ENCODE results near the gene BCAP29.
"Not testable (repeated sequence)": the region's sequence is repeated elsewhere in the genome, so short reads cannot be mapped to it uniquely, and the experiment has no call there.

The BCAP29 gene

DNA sequence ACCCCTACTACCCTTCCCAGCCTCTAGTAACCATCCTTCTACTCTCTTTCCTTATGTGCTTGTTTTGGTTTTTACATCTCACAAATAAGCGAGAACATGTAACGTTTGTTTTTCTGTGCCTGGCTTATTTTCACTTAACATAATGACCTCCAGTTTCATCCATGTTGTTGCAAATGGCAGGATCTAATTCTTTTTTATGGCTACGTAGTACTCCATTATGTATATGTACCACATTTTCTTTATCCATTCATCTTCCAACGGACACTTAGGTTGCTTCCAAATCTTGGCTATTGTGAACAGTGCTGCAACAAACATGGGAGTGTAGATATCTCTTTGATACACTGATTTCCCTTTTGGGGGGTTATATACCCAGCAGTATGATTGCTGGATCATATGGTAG, 47.0 kb downstream of the BCAP29 start:
- no peak for DNase-seq (ENCODE audit: low read depth in 2 of 2)

GRCh38 chr7:107628461-107629064, 48.5 kb downstream of the BCAP29 start:
- no peak for DNase-seq (ENCODE audit: low read depth in 2 of 2)

DNA sequence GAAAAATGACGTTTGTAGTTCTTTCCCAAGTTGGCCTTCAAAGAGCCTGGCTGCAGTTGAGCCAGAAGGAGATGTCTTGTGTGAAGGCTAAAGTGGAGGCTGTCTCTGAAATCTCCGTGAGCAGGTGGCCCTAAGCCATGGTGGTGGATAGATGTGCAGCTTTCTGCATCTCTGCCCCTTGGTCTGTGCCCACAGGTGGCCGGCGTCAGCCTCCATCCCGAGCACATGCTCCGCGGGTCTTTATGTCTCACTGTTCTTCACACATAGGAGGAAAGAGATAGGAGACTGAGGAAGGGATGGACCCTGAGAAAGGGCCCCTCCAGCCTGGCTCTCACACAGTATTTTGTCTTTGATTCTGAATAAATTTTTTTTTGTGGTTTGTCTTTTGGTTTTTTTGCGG, 50.3 kb downstream of the BCAP29 start:
- no peak for DNase-seq (ENCODE audit: low read depth in 2 of 2)

- no peak for DNase-seq (ENCODE audit: low read depth in 2 of 2)
These were observed 51.8 kb downstream of the BCAP29 start for GRCh38 chr7:107631588-107632491.

DNA sequence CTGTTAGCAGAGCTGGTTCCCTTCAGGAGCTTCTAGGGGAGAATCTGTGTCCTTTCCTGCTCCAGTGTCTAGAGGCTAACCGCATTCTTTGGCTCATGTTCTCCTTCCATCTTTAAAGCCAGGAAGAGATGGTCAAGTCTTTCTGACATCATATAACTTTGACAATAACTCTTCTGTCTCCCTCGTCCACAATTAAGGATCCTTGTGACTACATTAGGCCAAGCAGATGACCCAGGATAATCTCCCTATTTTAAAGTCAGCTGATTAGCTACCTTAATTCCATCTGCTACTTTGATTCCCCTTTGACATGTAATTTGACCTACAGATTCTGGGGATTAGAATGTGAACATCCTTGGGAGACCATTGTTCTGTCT, 52.4 kb downstream of the BCAP29 start:
- DNase-seq (ENCODE audit: low read depth in 2 of 2), result no peak

DNA sequence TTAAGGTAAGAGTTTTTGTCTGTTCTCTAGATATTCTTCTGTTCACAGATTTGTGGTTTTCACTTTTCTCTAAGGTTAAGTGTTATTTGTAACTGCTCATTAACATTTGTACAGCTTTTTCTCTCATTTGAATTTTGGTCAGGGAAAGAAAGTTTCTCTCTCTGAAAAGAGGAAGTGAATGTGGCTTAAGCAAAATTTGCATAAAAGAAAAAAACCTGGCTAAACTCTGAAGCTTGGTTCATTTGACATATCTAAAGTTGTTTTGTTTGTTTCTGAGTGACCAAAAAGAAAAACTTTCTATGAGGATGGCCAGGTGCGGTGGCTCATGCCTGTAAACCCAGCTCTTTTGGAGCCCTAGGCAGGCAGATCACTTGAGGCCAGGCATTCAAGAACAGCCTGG, 58.5 kb downstream of the BCAP29 start:
- no peak for DNase-seq (ENCODE audit: low read depth in 2 of 2)

DNA sequence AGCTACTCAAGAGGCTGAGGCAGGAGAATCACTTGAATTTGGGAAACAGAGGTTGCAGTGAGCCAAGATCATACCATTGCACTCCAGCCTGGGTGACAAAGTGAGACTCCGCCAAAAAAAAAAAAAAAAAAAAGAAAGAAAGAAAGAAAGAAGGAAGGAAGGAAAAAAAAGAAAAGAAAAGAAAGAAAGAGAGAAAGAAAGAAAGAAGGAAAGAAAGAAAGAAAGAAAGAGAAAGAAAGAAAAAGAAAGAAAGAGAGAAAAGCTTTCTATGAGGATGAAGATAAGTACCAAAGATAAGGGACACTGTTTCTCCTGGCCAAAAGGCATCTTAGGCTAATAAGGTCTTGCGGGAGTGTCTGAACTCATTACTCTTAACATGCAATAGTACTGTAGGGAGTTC, 59.0 kb downstream of the BCAP29 start:
- DNase-seq (ENCODE audit: low read depth in 2 of 2), result not testable (repeated sequence)

GRCh38 chr7:107641676-107642075, 61.6 kb downstream of the BCAP29 start:
- no peak for DNase-seq (ENCODE audit: low read depth in 2 of 2)

- no peak for DNase-seq (ENCODE audit: low read depth in 2 of 2)
These were observed 62.5 kb downstream of the BCAP29 start for GRCh38 chr7:107642501-107642900.

GRCh38 chr7:107643407-107643806, 63.4 kb downstream of the BCAP29 start:
- no peak for DNase-seq (ENCODE audit: low read depth in 2 of 2)

- DNase-seq (ENCODE audit: low read depth in 2 of 2), result no peak
These were observed 63.9 kb downstream of the BCAP29 start for GRCh38 chr7:107643938-107644308.

GRCh38 chr7:107644309-107644974, 64.4 kb downstream of the BCAP29 start:
- DNase-seq (ENCODE audit: low read depth in 2 of 2), result no peak

- DNase-seq (ENCODE audit: low read depth in 2 of 2), result no peak
These were observed 72.6 kb downstream of the BCAP29 start for GRCh38 chr7:107652642-107653041.

GRCh38 chr7:107658467-107658866, 78.4 kb downstream of the BCAP29 start:
- no peak for DNase-seq (ENCODE audit: low read depth in 2 of 2)

DNA sequence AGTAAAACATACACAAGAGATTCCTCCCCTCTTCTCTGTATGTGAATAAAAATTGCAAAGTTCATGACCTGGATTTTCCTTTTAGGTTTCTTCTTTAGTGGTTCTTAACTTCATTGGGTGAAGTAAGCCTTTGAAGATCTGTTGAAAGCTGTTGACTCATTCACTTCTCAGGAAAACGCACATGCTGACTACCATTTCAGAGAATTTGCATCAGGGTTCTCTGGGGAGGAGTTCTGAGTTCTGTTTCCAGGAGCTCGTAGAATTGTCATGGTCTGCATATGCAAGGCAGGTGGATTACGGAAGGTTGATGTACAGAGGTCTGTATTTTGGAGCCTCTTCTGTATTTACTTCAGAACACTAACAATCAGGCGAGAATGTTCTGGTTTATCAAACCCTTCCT, 79.6 kb downstream of the BCAP29 start:
- DNase-seq (ENCODE audit: low read depth in 2 of 2), result peak in 1 of 2 donors; percentile 21

DNA sequence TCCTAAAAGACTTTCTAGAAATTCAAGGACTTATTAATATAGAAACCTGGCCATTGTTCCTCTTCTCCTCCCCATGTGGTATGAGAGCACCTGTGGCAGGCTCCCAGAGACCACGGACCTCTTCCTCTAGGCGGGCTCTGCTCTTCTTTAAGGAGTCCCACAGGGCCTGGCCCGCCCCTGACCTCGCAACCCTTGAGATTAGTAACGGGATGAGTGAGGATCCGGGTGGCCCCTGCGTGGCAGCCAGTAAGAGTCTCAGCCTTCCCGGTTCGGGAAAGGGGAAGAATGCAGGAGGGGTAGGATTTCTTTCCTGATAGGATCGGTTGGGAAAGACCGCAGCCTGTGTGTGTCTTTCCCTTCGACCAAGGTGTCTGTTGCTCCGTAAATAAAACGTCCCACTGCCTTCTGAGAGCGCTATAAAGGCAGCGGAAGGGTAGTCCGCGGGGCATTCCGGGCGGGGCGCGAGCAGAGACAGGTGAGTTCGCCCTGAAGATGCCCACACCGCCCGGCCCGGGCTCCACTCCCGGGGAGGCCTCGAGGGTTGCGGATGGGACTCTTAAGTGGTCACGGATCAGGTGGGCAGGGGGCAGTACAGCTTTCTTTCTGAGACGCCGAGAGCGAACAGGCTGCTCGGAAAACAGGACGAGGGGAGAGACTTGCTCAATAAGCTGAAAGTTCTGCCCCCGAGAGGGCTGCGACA, 80.5 kb downstream of the BCAP29 start, which contains the start of gene SLC26A4:
TSS of gene SLC26A4 (plus strand) at position 448 of the 700 bp plus-strand sequence. CDS start 814 bp downstream, outside the sequence.
- DNase-seq (ENCODE audit: low read depth in 2 of 2), result no peak

GRCh38 chr7:107661081-107661864, 81.2 kb downstream of the BCAP29 start:
- peak in 1 of 2 donors; percentile 17 for DNase-seq (ENCODE audit: low read depth in 2 of 2)

- no peak for DNase-seq (ENCODE audit: low read depth in 2 of 2)
These were observed 81.9 kb downstream of the BCAP29 start for GRCh38 chr7:107661865-107662379.

- no peak for DNase-seq (ENCODE audit: low read depth in 2 of 2)
These were observed 83.2 kb downstream of the BCAP29 start for GRCh38 chr7:107663196-107663595.

DNA sequence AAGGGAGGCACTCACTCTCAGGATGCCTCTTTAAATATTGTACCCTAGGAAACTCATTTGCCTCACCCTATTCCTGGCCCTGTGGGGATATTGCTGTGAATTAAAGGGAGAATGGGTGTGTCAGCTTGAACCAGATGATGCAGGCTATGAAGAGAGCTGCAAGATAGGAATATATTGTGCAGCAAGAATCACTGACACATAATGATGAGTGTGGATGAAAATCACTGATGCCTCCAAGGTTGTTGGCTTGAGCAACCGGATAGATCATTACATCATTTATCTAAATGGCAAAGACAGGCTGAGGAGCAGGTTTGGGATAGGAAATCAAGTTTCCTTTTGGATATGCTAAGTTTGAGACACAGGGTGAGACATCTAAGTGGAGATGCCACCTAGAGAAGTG, 86.7 kb downstream of the BCAP29 start:
- no peak for DNase-seq (ENCODE audit: low read depth in 2 of 2)

- DNase-seq (ENCODE audit: low read depth in 2 of 2), result no peak
These were observed 87.3 kb downstream of the BCAP29 start for GRCh38 chr7:107667341-107667740.

Data from stimulated activated CD8-positive, alpha-beta memory T cell treated with anti-CD3 and anti-CD28 coated beads, Interleukin-7, amount 100 ng/mL, for 4 hours (primary cell).